HG02759 (cell line): Measurements from ENCODE around the gene FOS.

Experiments
- ATAC-seq: cut with Tn5 transposase; IDR thresholded peaks from one replicate; pipeline ENCODE4 v1.9.1; 2021; ENCODE audit warnings: mild to moderate bottlenecking, moderate library complexity; ENCODE audit not compliant: unreplicated experiment

Gene FOS

GRCh38 chr14:75311356-75311755, 32.7 kb downstream of the FOS start:
- no peak for ATAC-seq

- ATAC-seq: no peak
These were observed 33.7 kb downstream of the FOS start for GRCh38 chr14:75312341-75312740.

GRCh38 chr14:75313294-75313693, 34.7 kb downstream of the FOS start:
- ATAC-seq: no peak

GRCh38 chr14:75315144-75315543, 36.5 kb downstream of the FOS start:
- no peak for ATAC-seq

- ATAC-seq: no peak
These were observed 38.5 kb downstream of the FOS start for GRCh38 chr14:75317148-75317547.

GRCh38 chr14:75318353-75318752, 39.7 kb downstream of the FOS start:
- no peak for ATAC-seq

GRCh38 chr14:75319021-75319420, 40.4 kb downstream of the FOS start:
- ATAC-seq: no peak

- no peak for ATAC-seq
These were observed 41.6 kb downstream of the FOS start for GRCh38 chr14:75320196-75320595.

GRCh38 chr14:75322746-75323145, 44.1 kb downstream of the FOS start:
- no peak for ATAC-seq

GRCh38 chr14:75323571-75323970, 44.9 kb downstream of the FOS start:
- no peak for ATAC-seq

- no peak for ATAC-seq
These were observed 50.0 kb downstream of the FOS start for GRCh38 chr14:75328558-75329155.

- no peak for ATAC-seq
These were observed 50.7 kb downstream of the FOS start for GRCh38 chr14:75329369-75329768.

- ATAC-seq: no peak
These were observed 52.8 kb downstream of the FOS start for GRCh38 chr14:75331471-75331870.
